GM06990 (cell line): Measurements from ENCODE around the gene KLHL8.
"Not testable (repeated sequence)": the region's sequence is repeated elsewhere in the genome, so short reads cannot be mapped to it uniquely, and the experiment has no call there.

Experiments used
- DNase-seq: peaks from one replicate; pipeline ENCODE4 v3.0.0-alpha.2; 2011; ENCODE audit not compliant: insufficient read length; ENCODE audit errors: extremely low read depth
- H3K27me3 ChIP-seq: replicated peaks from 2 replicates; pipeline ENCODE4 v1.6.0; 2011; ENCODE audit warnings: low read length; ENCODE audit not compliant: control insufficient read depth, insufficient read depth
- H3K36me3 ChIP-seq: 2 replicates; pipeline ENCODE4 v1.5.1; 2011; ENCODE audit warnings: low read length; ENCODE audit not compliant: control insufficient read depth, insufficient read depth
- H3K4me3 ChIP-seq: replicated peaks from 2 replicates; pipeline ENCODE4 v1.5.1; 2011; ENCODE audit warnings: low read depth, mild to moderate bottlenecking, control low read depth, low read length
- TF ChIP-seq, protein P1 (sequence below): IDR thresholded peaks from 2 replicates; pipeline ENCODE4 v1.5.1; 2011; ENCODE audit warnings: low read length, control low read depth, mild to moderate bottlenecking, inconsistent platforms; ENCODE audit not compliant: insufficient read depth, poor library complexity, severe bottlenecking

KLHL8 gene

DNA sequence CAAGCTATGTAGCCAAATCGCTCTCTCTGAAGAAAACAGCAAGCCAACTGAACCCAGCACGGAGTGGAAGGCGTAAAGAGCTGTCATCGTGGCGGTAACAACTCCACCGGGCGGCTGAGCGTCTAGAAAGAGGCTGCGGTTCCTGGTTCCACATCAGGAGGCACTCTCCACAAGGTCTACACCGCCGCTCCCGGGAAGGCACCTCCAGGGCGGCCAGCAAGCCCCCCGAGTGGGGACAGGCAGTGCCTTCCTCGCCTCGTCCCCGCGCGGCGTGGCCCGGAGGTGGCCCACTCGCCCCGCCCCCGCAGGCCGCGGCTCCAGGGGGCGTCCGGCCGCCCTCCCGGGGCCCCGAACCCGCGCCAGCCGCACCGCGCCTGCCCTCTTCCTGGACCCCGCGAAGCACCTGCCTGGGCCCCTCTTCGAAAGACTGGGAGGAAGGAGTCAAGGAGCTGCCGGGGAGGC lies 755 bp downstream of the KLHL8 start:
- H3K4me3 ChIP-seq: peak overlapping the region; percentile 99
- H3K36me3 ChIP-seq: no peaks in the 10 kb centered on the region
- H3K27me3 ChIP-seq: no peaks in the 10 kb centered on the region
- DNase-seq: no peak
- TF ChIP-seq, protein P1, sequence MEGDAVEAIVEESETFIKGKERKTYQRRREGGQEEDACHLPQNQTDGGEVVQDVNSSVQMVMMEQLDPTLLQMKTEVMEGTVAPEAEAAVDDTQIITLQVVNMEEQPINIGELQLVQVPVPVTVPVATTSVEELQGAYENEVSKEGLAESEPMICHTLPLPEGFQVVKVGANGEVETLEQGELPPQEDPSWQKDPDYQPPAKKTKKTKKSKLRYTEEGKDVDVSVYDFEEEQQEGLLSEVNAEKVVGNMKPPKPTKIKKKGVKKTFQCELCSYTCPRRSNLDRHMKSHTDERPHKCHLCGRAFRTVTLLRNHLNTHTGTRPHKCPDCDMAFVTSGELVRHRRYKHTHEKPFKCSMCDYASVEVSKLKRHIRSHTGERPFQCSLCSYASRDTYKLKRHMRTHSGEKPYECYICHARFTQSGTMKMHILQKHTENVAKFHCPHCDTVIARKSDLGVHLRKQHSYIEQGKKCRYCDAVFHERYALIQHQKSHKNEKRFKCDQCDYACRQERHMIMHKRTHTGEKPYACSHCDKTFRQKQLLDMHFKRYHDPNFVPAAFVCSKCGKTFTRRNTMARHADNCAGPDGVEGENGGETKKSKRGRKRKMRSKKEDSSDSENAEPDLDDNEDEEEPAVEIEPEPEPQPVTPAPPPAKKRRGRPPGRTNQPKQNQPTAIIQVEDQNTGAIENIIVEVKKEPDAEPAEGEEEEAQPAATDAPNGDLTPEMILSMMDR: peak; percentile 36

DNA sequence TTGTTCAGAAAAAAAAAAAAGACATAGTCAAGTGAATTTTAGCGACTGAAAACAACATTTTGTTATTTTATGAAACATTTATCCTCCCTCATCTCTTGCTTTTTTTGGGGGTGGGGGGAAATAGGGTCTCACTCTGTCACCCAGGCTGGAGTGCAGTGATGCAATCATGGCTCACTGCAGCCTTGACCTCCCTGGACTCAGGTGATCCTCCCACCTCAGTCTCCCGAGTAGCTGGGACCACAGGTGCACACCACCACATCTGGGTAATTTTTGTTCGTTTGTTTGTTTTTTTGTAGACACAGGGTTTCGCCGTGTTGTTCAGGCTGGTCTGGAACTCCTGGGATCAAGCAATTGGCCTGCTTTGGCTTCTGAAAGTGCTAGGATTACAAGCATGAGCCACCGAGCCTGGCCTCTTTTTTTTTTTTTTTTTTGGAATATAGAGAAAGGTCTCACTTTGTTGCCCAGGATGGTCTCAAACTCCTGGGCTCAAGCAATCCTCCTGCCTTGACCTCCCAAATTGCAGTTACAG lies 3.1 kb downstream of the KLHL8 start:
- H3K4me3 ChIP-seq, H3K27me3 ChIP-seq, DNase-seq, H3K36me3 ChIP-seq: not testable (repeated sequence)

- Histone ChIP-seq H3K27me3 (no peaks in the 10 kb centered on the region), H3K4me3 (no peak overlapping the region), H3K36me3 (no peaks in the 10 kb centered on the region)
- TF ChIP-seq, protein P1: no peak
- no peak for DNase-seq
Observed at GRCh38 chr4:87216469-87216868, 3.9 kb downstream of the KLHL8 start.

- DNase-seq: no peak
- no peaks in the 10 kb centered on the region for H3K36me3 ChIP-seq
- no peaks in the 10 kb centered on the region for H3K27me3 ChIP-seq
- TF ChIP-seq, protein P1: no peak
- H3K4me3 ChIP-seq: no peak overlapping the region
Observed at GRCh38 chr4:87213421-87214075, 6.9 kb downstream of the KLHL8 start.

DNA sequence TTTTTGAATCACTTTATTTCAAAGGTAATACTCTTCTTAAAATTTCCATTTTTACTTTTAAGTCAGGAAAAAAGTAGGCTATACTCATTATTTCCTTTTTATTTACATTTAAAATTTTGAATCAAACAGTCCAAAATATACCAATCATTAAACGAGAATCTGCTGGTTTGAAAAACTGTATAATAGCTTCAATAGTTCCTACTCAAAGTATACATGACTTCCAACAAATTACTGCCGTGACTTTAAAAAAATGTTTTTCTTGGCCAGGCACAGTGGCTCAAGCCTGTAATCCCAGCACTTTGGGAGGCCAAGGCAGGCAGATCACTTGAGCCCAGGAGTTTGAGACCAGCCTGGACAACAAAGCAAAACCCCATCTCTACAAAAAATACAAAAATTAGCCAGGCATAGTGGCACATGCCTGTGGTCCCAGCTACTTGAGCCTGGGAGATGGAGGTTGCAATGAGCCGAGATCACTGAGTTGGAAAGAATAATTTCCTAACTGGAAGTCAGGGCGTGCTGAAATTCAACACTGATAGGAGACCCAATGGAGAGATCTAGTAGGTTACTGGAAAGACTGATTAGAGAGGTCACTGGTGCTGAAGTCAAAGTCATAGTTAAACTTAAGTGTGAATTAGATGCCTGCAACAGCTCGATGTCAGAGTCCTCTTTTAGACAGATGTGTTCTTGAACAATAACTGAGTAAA lies 9.0 kb downstream of the KLHL8 start:
- no peaks in the 10 kb centered on the region for H3K27me3 ChIP-seq
- TF ChIP-seq, protein P1: no peak
- no peak overlapping the region for H3K4me3 ChIP-seq
- DNase-seq: no peak
- no peaks in the 10 kb centered on the region; the same call in none of the 2 replicates for H3K36me3 ChIP-seq

GRCh38 chr4:87209696-87210095 lies 10.7 kb downstream of the KLHL8 start:
- Histone ChIP-seq H3K4me3 (no peak overlapping the region), H3K36me3 (no peaks in the 10 kb centered on the region; the same call in none of the 2 replicates), H3K27me3 (no peaks in the 10 kb centered on the region)
- TF ChIP-seq, protein P1: no peak
- DNase-seq: peak; percentile 34
